DOHH2 (cell line): ENCODE data around the gene MARCHF9.

ENCODE experiments used
- CTCF ChIP-seq: fragments of 200-600 bp; sonication (generic); IDR thresholded peaks from one replicate; pipeline ENCODE4 v1.5.1; 2014; ENCODE audit warnings: antibody characterized with exemption, mild to moderate bottlenecking, low read depth, low read length; ENCODE audit not compliant: poor library complexity, severe bottlenecking
- EZH2phosphoT487 ChIP-seq: fragments of 200-600 bp; sonication (generic); IDR thresholded peaks from 2 replicates; pipeline ENCODE4 v1.6.1; 2017; ENCODE audit warnings: borderline replicate concordance, mild to moderate bottlenecking, antibody characterized with exemption, low read length, moderate library complexity, mixed read lengths

GRCh38 chr12:57772429-57773322 lies 17.8 kb downstream of the MARCHF9 start, which contains the start of gene EEF1AKMT3:
- TF ChIP-seq CTCF (no peak), EZH2phosphoT487 (no peak)
